Fibroblast of the aortic adventitia (primary cell): ENCODE results near the gene IL21R. TPM values are rescaled to one million over a fixed set of nuclear protein-coding genes. Genes with fewer than 3 reads are reported as not detected.

Experiments
- DNase-seq: peaks from one replicate; pipeline ENCODE4 v3.0.0-alpha.2; 2010; ENCODE audit warnings: low read depth
- H3K4me3 ChIP-seq: 2 replicates; pipeline ENCODE4 v1.5.1; 2011; ENCODE audit warnings: low read depth, mild to moderate bottlenecking, control low read depth, low read length, moderate library complexity
- total RNA-seq: library from RNA; depleted of rRNA; stranded (reverse); fragments of >200 nt; gene quantifications from 2 replicates; pipeline ENCODE4 v1.2.3, GENCODE V29; 2012; ENCODE audit warnings: low replicate concordance
- TF ChIP-seq, protein P1 (sequence below): IDR thresholded peaks from 2 replicates; pipeline ENCODE4 v1.5.1; 2011; ENCODE audit warnings: mild to moderate bottlenecking, low read length, control low read depth, inconsistent platforms; ENCODE audit not compliant: insufficient read depth

Gene IL21R
- total RNA-seq, 1 donor = 0.54 TPM

GRCh38 chr16:27374221-27374803 lies 27.7 kb upstream of the IL21R start:
- TF ChIP-seq, protein P1, sequence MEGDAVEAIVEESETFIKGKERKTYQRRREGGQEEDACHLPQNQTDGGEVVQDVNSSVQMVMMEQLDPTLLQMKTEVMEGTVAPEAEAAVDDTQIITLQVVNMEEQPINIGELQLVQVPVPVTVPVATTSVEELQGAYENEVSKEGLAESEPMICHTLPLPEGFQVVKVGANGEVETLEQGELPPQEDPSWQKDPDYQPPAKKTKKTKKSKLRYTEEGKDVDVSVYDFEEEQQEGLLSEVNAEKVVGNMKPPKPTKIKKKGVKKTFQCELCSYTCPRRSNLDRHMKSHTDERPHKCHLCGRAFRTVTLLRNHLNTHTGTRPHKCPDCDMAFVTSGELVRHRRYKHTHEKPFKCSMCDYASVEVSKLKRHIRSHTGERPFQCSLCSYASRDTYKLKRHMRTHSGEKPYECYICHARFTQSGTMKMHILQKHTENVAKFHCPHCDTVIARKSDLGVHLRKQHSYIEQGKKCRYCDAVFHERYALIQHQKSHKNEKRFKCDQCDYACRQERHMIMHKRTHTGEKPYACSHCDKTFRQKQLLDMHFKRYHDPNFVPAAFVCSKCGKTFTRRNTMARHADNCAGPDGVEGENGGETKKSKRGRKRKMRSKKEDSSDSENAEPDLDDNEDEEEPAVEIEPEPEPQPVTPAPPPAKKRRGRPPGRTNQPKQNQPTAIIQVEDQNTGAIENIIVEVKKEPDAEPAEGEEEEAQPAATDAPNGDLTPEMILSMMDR = no peak

DNA sequence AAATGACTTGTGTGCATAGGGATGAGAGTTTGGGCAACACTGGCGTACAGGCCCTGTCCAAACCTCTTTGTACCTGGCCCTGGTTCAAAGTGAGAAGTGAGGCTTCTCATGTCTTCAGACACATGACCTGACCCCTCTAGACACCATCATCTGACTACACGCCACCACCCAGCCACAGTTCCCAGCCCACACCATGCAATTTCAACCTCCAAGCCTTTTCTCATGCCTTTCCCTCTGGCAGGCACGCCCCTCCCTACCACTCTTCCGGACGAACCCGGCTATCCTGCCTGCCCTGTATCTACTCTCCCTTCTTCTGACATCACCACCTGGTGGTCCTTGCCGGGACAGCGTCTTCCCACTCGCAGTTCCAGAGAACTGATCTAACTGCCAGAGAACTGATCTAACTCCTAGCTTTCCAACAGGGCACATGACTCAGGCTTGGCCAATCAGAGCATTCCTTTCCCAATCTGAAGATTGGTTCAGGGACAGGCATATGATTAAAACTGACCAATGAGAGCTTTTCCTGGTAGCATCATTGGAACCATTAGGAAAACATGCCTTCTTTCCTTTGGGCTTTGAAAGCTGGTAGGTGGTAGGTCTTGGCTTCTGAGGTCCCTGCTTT lies 27.1 kb upstream of the IL21R start:
- TF ChIP-seq, protein P1 = peak; percentile 58
- no peak overlapping the region for H3K4me3 ChIP-seq
- DNase-seq = peak; percentile 70

More at GRCh38 chr16:27374221-27374803, 27.7 kb upstream of the IL21R start:
- no peak for DNase-seq
- no peak overlapping the region for H3K4me3 ChIP-seq

GRCh38 chr16:27377666-27378485 lies 24.1 kb upstream of the IL21R start:
- DNase-seq = no peak
- TF ChIP-seq, protein P1 = no peak
- H3K4me3 ChIP-seq = no peak overlapping the region

DNA sequence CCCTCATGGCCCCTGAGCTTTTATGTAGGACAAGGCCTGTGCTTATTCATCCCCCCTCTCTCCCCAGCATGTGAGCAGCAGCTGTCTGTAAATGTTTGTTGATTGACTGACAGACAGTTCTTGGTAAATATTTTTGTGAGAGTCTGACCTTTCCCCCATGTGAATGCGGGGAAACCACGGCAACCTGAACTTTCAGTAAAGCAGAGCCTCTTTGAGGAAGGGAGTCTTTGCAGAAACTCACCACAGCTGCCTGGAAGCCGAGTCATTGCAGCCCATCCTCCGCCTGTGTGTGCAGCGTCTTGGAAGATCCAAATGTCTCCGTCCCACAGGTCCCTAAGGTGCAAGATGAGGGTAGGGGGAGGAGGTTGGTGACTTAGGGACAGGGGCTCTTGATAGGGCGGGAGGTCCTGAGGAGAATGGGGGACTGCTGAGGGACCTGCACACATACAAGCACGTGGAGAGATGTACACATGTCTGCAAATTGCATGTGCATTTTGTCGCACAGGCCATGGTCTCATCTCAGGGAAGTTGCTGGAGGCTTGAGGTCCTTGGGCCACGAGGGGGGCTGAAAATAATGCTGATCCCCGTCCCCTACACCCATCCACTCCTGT lies 23.0 kb upstream of the IL21R start:
- no peak overlapping the region for H3K4me3 ChIP-seq
- DNase-seq = no peak
- TF ChIP-seq, protein P1 = no peak

- no peak for DNase-seq
- TF ChIP-seq, protein P1 = no peak
- no peak overlapping the region for H3K4me3 ChIP-seq
Observed at GRCh38 chr16:27379919-27380318, 22.1 kb upstream of the IL21R start.

- no peak overlapping the region for H3K4me3 ChIP-seq
Observed at GRCh38 chr16:27381236-27381635, 20.7 kb upstream of the IL21R start.

More at GRCh38 chr16:27381236-27381635, 20.7 kb upstream of the IL21R start:
- no peak for DNase-seq
- TF ChIP-seq, protein P1 = no peak
